ENCODE data around the gene LGALS12.

GRCh38 chr11:63517156-63517555, 11.3 kb downstream of the LGALS12 start:
- no peak for TF ChIP-seq EZH2 (IDR thresholded peaks at IDR 0.05; ENCODE audit: borderline replicate concordance, insufficient read depth, low read depth, low read length, poor library complexity, severe bottlenecking)
- no peak for TF ChIP-seq CTCF (IDR thresholded peaks at IDR 0.05)
